Stomach (tissue), 4 donors: Measurements from ENCODE around the gene SHISAL2A.

Experiments used
- CTCF ChIP-seq, 7 experiments: fragments of 450-650 bp in 4 of 7; fragments of 200-600 bp in 3 of 7; sonication (generic) in 3 of 7; IDR thresholded peaks; one replicate each; pipeline ENCODE4 v1.5.1; 2016 to 2019; ENCODE audit warnings: antibody characterized with exemption in 7 of 7, control low read depth in 2 of 7, mild to moderate bottlenecking in 1 of 7
- EP300 ChIP-seq: sonication (generic); formaldehyde crosslinking; IDR thresholded peaks from one replicate; pipeline ENCODE4 v1.6.1; 2017; ENCODE audit warnings: antibody characterized with exemption
- POLR2A ChIP-seq, 4 donors: fragments of 450-650 bp; IDR thresholded peaks; one replicate each; pipeline ENCODE4 v1.6.1; 2016; ENCODE audit warnings: antibody characterized with exemption in 4 of 4, control low read depth in 2 of 4, mild to moderate bottlenecking in 1 of 4, moderate library complexity in 1 of 4

DNA sequence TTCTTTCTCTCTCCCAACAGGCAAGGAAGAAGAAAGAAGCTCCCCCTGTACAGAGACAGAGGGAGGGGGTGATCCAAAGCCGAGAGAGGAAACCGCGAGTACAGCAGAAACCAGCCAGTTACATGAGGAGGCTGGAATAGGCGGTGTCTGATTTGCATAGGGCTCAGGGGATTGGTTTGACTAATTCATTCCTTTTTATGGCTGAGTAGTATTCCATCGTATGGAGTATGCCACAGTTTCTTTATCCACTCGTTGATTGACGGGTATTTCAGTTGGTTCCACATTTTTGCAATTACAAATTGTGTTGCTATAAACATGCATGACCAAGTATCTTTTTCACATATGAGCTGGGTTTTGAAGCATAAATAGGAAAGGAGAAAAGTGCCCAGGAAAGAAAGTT is 34.2 kb upstream of the SHISAL2A start:
- TF ChIP-seq POLR2A (IDR thresholded peaks at IDR 0.05) (no peak), EP300 (no peak), CTCF (IDR thresholded peaks at IDR 0.05) (no peak)
